ENCODE measurements around the gene PAWR. TPM values are rescaled to one million over a fixed set of nuclear protein-coding genes. Genes with fewer than 3 reads are reported as not detected.

PAWR gene
- total and polyA plus RNA-seq, 2 of the 13 experiments (the other 11 are each of a cell fraction or from before 2014, with no cell fraction given): 29.1 to 36.1 TPM

- TF ChIP-seq MNT (IDR thresholded peaks at IDR 0.05) (0 out of 2 replicates have a peak, but pooled peaks have one; percentile 2), ZSCAN20 (CRISPR knock-in tag; IDR thresholded peaks at IDR 0.05; ENCODE audit: borderline replicate concordance) (no peak), CREM (IDR thresholded peaks at IDR 0.05) (peak; percentile 59), CREM (CRISPR knock-in tag; IDR thresholded peaks at IDR 0.05) (no peak), CERS6 (CRISPR knock-in tag; IDR thresholded peaks at IDR 0.05) (no peak), ZNF501 (CRISPR knock-in tag; IDR thresholded peaks at IDR 0.05) (peak; percentile 17; the same call in 1 of the 2 replicates), BRD4 (CRISPR knock-in tag; IDR thresholded peaks at IDR 0.05) (no peak), MAF1 (CRISPR knock-in tag; IDR thresholded peaks at IDR 0.05; ENCODE audit: borderline replicate concordance) (no peak), ZNF850 (CRISPR knock-in tag; conservative IDR thresholded peaks at IDR 0.05) (no peak), ZNF780A (CRISPR knock-in tag; IDR thresholded peaks at IDR 0.05) (no peak), ZNF605 (CRISPR knock-in tag; IDR thresholded peaks at IDR 0.05) (no peak), NFE2L1 (CRISPR knock-in tag; IDR thresholded peaks at IDR 0.05; ENCODE audit: borderline replicate concordance) (no peak), CEBPG (CRISPR knock-in tag; IDR thresholded peaks at IDR 0.05) (peak; percentile 89), SP4 (CRISPR knock-in tag; IDR thresholded peaks at IDR 0.05) (no peak), ZNF10 (CRISPR knock-in tag; IDR thresholded peaks at IDR 0.05; ENCODE audit: borderline replicate concordance, low read depth) (no peak), ZNF138 (CRISPR knock-in tag; IDR thresholded peaks at IDR 0.05; ENCODE audit: low read depth) (no peak), ARID2 (CRISPR knock-in tag; IDR thresholded peaks at IDR 0.05; ENCODE audit: borderline replicate concordance) (no peak), TRIM24 (CRISPR knock-in tag; IDR thresholded peaks at IDR 0.05) (no peak), ZNF598 (CRISPR knock-in tag; IDR thresholded peaks at IDR 0.05; ENCODE audit: borderline replicate concordance) (no peak), TOE1 (CRISPR knock-in tag; IDR thresholded peaks at IDR 0.05) (no peak), STAT6 (CRISPR knock-in tag; IDR thresholded peaks at IDR 0.05; ENCODE audit: borderline replicate concordance) (no peak), ZNF766 (CRISPR knock-in tag; IDR thresholded peaks at IDR 0.05; ENCODE audit: borderline replicate concordance) (no peak), SMARCE1 (IDR thresholded peaks at IDR 0.05; ENCODE audit: borderline replicate concordance) (no peak), AGO1 (IDR thresholded peaks at IDR 0.05; ENCODE audit: low read depth, low read length, poor library complexity, severe bottlenecking) (no peak), PCBP1 (IDR thresholded peaks at IDR 0.05; ENCODE audit: borderline replicate concordance, low read depth, low read length) (no peak)
These were observed 142.8 kb downstream of the PAWR start (continued) for GRCh38 chr12:79547735-79548609.
